Fibroblast of villous mesenchyme (primary cell): Measurements from ENCODE around the gene KRT75. TPM values are rescaled to one million over a fixed set of nuclear protein-coding genes. Genes with fewer than 3 reads are reported as not detected.

Experiments
- DNase-seq: peaks from one replicate; pipeline ENCODE4 v3.0.0-alpha.2; 2010; ENCODE audit warnings: low read depth
- H3K4me3 ChIP-seq: 2 replicates; pipeline ENCODE4 v1.5.1; 2011; ENCODE audit warnings: low read depth, mild to moderate bottlenecking, low read length
- total RNA-seq: library from RNA; depleted of rRNA; stranded (reverse); fragments of >200 nt; gene quantifications from 2 replicates; pipeline ENCODE4 v1.2.3, GENCODE V29; 2012
- TF ChIP-seq, protein P1 (sequence below): IDR thresholded peaks from 2 replicates; pipeline ENCODE4 v1.5.1; 2012; ENCODE audit warnings: low read depth, mild to moderate bottlenecking, low read length; ENCODE audit not compliant: insufficient read depth

Gene KRT75
- total RNA-seq, 1 donor: not detected

DNA sequence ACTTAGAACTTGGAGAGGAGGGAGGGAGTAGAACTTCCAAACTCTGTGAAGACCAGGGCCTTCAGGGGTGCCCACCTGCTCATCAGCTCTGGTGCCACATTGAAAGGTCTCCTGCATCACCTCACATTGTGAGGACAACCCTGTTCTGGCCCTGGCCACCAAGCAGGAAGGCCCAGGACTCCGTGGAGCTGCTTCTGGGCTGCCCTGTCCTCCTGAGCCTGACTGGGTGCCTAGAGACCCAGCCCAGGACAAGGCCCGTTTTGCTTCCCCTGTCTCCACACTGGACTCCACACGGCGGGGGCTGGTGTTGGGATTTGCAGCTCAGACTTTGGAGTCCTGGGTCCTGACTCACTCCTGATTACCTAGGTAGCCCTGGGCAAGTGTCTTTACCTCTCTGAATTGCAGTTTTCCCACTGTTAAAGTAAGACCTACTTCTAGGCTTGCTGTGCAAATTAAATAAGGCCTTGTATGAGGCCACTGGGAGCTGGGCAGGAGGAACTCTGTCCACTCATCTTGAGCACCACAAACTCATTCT lies 15.5 kb downstream of the KRT75 start:
- TF ChIP-seq, protein P1, sequence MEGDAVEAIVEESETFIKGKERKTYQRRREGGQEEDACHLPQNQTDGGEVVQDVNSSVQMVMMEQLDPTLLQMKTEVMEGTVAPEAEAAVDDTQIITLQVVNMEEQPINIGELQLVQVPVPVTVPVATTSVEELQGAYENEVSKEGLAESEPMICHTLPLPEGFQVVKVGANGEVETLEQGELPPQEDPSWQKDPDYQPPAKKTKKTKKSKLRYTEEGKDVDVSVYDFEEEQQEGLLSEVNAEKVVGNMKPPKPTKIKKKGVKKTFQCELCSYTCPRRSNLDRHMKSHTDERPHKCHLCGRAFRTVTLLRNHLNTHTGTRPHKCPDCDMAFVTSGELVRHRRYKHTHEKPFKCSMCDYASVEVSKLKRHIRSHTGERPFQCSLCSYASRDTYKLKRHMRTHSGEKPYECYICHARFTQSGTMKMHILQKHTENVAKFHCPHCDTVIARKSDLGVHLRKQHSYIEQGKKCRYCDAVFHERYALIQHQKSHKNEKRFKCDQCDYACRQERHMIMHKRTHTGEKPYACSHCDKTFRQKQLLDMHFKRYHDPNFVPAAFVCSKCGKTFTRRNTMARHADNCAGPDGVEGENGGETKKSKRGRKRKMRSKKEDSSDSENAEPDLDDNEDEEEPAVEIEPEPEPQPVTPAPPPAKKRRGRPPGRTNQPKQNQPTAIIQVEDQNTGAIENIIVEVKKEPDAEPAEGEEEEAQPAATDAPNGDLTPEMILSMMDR: no peak
- H3K4me3 ChIP-seq: no peak overlapping the region
- no peak for DNase-seq

DNA sequence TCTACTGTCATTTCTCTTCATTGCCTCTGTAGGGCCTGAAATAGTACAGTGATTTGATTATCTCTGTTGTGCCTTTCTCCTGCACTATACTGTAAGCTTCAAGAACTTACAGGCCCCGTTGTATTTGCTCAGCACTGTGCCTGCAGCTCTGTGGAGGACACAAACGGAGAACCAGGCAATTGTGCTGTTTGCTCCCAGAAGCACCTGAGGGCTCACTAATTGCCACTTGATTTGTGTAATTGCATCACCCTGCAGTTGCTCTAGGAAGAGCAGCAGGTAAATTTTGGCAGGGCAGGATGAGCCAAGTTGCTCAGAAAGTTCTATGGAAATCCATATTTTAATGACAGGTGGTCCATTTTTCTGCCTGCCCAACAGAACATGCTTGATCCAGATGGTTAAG lies 16.4 kb downstream of the KRT75 start:
- TF ChIP-seq, protein P1: no peak
- H3K4me3 ChIP-seq: no peak overlapping the region
- DNase-seq: no peak

DNA sequence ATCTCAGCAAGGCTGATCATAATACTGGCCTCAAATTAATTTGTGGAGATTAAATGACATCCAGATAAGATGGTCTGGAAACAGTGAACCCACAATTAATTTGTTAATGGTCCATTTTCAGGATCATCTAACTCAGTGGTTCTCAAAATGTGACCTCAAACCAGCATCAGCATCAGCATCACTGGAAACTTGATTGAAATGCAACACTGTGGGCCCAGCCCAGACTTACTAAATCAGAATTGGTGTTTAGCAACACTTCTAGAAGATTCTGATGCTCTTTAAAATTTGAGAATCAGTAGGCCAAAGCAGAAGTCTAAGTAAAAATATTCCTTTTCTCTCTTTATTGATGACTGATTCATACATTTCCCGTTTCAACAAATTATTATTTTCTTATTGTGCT lies 17.4 kb downstream of the KRT75 start:
- TF ChIP-seq, protein P1: no peak
- no peak overlapping the region for H3K4me3 ChIP-seq

DNA sequence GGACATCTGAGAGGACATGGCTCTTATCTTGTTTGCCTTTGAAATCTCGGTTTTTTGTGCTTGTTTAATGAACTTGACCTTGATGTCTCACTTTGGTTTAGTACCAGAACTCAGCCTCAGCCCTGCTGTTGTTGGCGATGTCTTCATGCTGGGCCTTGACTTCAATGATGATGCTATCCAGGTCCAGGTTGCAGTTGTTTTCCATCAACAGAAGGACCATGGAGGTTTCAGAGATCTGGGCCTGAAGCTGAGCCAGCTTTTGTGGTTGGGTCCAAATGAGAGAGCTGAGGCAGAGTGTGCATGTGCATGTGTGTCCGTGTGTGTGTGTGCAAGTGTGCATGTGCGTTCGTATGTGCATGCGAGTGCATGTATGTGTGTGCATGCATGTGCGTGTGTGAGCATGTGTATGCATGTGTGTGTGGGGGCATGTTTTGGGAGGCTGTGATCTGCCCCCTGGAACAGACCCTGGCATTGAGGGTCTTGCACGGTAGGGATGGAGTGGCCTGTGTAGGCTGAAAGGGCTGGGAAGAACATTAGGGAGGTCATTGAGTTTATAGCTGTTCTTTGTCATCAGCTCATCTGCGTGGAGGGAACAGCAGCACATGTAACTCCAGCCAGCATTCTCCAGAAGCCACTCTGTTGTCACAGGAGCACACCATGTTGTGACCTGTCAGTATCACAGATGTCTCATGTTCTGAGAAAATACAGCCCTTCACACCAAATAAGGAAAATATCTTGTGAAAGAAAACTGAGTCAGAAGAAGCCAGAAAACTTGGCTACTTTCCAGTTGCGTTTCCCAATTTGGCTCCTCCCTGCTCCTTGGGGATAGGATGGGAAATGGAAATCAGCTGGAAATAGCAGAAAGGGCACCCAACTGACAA lies 18.1 kb downstream of the KRT75 start:
- TF ChIP-seq, protein P1: no peak
- no peak overlapping the region for H3K4me3 ChIP-seq
- DNase-seq: peak; percentile 88

More for the DNA sequence above, 17.4 kb downstream of the KRT75 start:
- DNase-seq: no peak

DNA sequence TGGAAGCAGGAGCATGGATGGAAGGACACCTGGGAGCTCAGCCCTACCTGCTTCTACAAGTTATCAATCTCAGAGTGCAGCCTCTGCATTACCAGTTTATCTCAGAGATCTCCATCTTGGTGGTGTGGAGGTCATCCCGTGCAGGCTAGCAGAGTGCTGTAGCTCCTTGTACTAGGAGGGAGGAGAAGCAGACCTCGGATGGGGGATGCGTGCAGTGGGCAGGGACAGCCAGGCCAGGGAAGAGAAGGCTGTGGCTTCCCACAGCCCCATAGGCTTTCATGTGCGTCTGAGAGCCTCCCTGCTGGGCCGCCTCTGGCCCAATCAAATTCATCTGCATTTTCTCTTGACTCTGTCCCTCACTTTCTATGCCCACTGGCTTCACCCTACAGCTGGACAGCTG lies 19.2 kb downstream of the KRT75 start:
- DNase-seq: no peak
- H3K4me3 ChIP-seq: no peak overlapping the region
- TF ChIP-seq, protein P1: no peak

DNA sequence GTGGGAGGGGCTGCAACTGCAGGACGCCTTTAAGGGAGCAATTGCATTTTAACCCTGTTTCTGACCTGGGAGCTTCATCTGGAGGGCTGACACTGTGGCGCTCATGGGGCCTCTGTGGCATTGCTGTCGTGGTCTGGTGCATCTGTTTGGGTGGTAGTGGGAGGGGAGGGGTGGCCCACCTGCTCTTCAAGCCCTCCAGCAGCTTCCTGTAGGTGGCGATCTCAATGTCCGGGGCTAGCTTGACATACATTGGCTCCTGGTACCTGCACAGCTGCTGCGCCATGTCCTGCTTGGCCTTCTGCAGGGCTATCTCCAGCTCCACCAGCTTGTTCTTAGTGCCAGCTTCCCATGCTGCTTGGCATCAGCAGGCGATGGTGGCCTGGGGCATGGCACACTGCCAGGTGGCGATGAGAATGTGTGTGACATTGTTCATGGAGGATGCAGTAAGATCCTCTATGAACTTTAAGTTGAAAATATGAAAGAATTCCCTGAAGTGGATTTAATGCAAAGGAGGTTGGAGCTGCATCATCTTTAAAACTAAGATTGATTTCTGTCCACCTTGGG lies 20.3 kb downstream of the KRT75 start:
- TF ChIP-seq, protein P1: no peak
- DNase-seq: no peak
- H3K4me3 ChIP-seq: no peak overlapping the region
